OCI-LY7 (cell line): ENCODE data around the gene TLCD5.

ENCODE experiments used
- CTCF ChIP-seq: fragments of 200-600 bp; sonication (generic); conservative IDR thresholded peaks from 2 replicates; pipeline ENCODE4 v1.5.1; 2014; ENCODE audit warnings: mild to moderate bottlenecking, antibody characterized with exemption, low read length, moderate library complexity, mixed read lengths
- EZH2phosphoT487 ChIP-seq: fragments of 200-600 bp; sonication (generic); IDR thresholded peaks from 2 replicates; pipeline ENCODE4 v1.6.1; 2018; ENCODE audit warnings: low read depth, borderline replicate concordance, mild to moderate bottlenecking, mixed run types, antibody characterized with exemption, low read length, moderate library complexity, mixed read lengths

- TF ChIP-seq CTCF (no peak), EZH2phosphoT487 (no peak)
Measured at GRCh38 chr11:120285256-120285655, 39.8 kb upstream of the TLCD5 start.
